ENCODE measurements around the gene ABLIM1.

- TF ChIP-seq SMC3 (conservative IDR thresholded peaks at IDR 0.05; ENCODE audit: poor library complexity) (no peak), EZH2 (IDR thresholded peaks at IDR 0.05; ENCODE audit: borderline replicate concordance, insufficient read depth, low read length, poor library complexity, severe bottlenecking) (no peak), REST (IDR thresholded peaks at IDR 0.05; ENCODE audit: borderline replicate concordance) (no peak), RAD21 (conservative IDR thresholded peaks at IDR 0.05) (no peak), EP300 (conservative IDR thresholded peaks at IDR 0.05; ENCODE audit: poor library complexity, severe bottlenecking) (no peak), CTCF (IDR thresholded peaks at IDR 0.05; ENCODE audit: poor library complexity, severe bottlenecking) (no peak)
Observed at GRCh38 chr10:114401195-114401791, 256.8 kb downstream of the ABLIM1 start.
